Measurements from ENCODE around the gene APLP1. TPM values are rescaled to one million over a fixed set of nuclear protein-coding genes. Genes with fewer than 3 reads are reported as not detected.
A peak's percentile ranks its signal among the peaks of the same experiment; 100 is the strongest.

APLP1 gene
- total RNA-seq (6.2 and 9.0 TPM in 2 replicates), polyA plus RNA-seq (13.0 and 15.1 TPM in 2 replicates), polyA minus RNA-seq (7.5 and 10.7 TPM in 2 replicates), Bru-seq, nascent RNA (percentile 7 among the genes with signal in this experiment), BruChase-seq, experiment 1, labeled RNA remaining after a 6-hour chase (percentile 33 among the genes with signal in this experiment), BruChase-seq, experiment 2, labeled RNA remaining after a 2-hour chase (percentile 27 among the genes with signal in this experiment)
- 9.5 and 11.5 TPM in 2 replicates for polyA plus RNA-seq (2011; cell fraction: cytosol; rRNA removed)
- polyA plus RNA-seq (2011; cell fraction: nucleus; rRNA removed): 12.7 and 14.6 TPM in 2 replicates
- 17.9 and 23.5 TPM in 2 replicates for polyA plus RNA-seq (2012)
- not detected for polyA minus RNA-seq (2011; cell fraction: cytosol; rRNA and poly(A)+ RNA removed)
- 2.3 and 5.0 TPM in 2 replicates for polyA minus RNA-seq (2011; cell fraction: nucleus; rRNA and poly(A)+ RNA removed)
- long read RNA-seq, partial matches to known transcripts: 0 of 17 reads
- long read RNA-seq, other reads (novel, unspliced or antisense): 13 of 17 reads

DNA sequence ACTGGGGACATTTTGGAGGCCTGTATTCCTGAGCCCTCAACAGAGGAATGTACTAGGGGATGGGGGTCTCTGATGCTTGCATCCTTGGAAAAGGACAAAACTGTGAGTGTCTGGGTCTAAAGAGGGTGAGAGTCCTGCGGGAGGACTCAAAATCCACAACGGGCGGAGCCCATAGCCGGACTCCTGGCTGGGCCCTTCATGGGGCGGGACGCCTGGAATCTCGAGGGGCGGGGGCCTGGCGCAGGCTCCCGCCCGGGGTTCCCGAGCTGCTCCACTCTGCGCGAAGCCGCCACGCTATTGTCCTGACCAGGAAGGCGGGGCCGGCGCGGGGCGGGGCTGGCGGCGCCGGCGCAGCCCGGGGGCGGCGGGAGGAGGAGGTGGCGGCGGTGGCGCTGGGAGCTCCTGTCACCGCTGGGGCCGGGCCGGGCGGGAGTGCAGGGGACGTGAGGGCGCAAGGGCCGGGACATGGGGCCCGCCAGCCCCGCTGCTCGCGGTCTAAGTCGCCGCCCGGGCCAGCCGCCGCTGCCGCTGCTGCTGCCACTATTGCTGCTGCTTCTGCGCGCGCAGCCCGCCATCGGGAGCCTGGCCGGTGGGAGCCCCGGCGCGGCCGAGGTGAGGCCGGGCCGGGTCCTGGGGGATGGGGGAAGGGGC, at the start of gene APLP1:
Gene APLP1, plus strand, starts transcription at position 403 of the 651 bp plus-strand sequence. Its CDS starts 63 bp downstream, at position 466.
- TF ChIP-seq FOS (IDR thresholded peaks at IDR 0.05; ENCODE audit: borderline replicate concordance, insufficient read depth, low read length) (no peak), POLR2AphosphoS5 (IDR thresholded peaks at IDR 0.05; ENCODE audit: insufficient read depth, low read depth, low read length) (no peak), POLR2A (IDR thresholded peaks at IDR 0.05; ENCODE audit: low read depth, low read length) (no peak), MYC (IDR thresholded peaks at IDR 0.05; ENCODE audit: low read depth, low read length) (no peak), JUN (IDR thresholded peaks at IDR 0.05; ENCODE audit: borderline replicate concordance, insufficient read depth, insufficient read length, low read depth) (no peak), EZH2 (IDR thresholded peaks at IDR 0.05; ENCODE audit: borderline replicate concordance, low read depth, low read length, severe bottlenecking) (no peak), GATA2 (IDR thresholded peaks at IDR 0.05; ENCODE audit: insufficient read depth, insufficient read length, low read depth, low read length) (no peak)
- TF ChIP-seq, protein P1, sequence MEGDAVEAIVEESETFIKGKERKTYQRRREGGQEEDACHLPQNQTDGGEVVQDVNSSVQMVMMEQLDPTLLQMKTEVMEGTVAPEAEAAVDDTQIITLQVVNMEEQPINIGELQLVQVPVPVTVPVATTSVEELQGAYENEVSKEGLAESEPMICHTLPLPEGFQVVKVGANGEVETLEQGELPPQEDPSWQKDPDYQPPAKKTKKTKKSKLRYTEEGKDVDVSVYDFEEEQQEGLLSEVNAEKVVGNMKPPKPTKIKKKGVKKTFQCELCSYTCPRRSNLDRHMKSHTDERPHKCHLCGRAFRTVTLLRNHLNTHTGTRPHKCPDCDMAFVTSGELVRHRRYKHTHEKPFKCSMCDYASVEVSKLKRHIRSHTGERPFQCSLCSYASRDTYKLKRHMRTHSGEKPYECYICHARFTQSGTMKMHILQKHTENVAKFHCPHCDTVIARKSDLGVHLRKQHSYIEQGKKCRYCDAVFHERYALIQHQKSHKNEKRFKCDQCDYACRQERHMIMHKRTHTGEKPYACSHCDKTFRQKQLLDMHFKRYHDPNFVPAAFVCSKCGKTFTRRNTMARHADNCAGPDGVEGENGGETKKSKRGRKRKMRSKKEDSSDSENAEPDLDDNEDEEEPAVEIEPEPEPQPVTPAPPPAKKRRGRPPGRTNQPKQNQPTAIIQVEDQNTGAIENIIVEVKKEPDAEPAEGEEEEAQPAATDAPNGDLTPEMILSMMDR (IDR thresholded peaks at IDR 0.05; ENCODE audit: extremely low read depth in 1 of 2, insufficient read depth in 1 of 2, low read depth in 1 of 2, low read length in 2 of 2): no peak
- TF ChIP-seq, protein P2, sequence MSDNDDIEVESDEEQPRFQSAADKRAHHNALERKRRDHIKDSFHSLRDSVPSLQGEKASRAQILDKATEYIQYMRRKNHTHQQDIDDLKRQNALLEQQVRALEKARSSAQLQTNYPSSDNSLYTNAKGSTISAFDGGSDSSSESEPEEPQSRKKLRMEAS (IDR thresholded peaks at IDR 0.05; ENCODE audit: insufficient read depth, insufficient read length): no peak
- H3K27ac ChIP-seq (ENCODE audit: insufficient read depth, low read depth, low read length): no peak within 1 kb of the TSS
- no peaks in the 10 kb centered on the region for H4K20me1 ChIP-seq (replicated peaks; ENCODE audit: control insufficient read depth, extremely low read depth, insufficient read depth, low read length)
- BruUV-seq (replicated peaks): no TSS peak
- peaks cover 2 to 7% of the 10 kb centered on the region in 2 experiments for H3K27me3 ChIP-seq (ENCODE audit: control insufficient read depth in 2 of 2, insufficient read depth in 2 of 2, low read length in 2 of 2)
- intact Hi-C loops (cut with micrococcal nuclease) (no loop called here), dilution Hi-C loops (cut with MboI; ENCODE audit: extremely low pct_ligation_motif_present, low sequenced_read_pairs) (no loop called here)
- H3K4me2 ChIP-seq (ENCODE audit: insufficient read depth, low read length): peak within 1 kb of the TSS; percentile 43
- H3K79me2 ChIP-seq (ENCODE audit: control insufficient read depth, insufficient read depth, low read length): no peaks in the 10 kb centered on the region
- DNase-seq (ENCODE audit: low read depth, low spot score): peak; percentile 39
- peak within 1 kb of the TSS in 2 of 3 experiments; percentile 19 to 20 for H3K4me3 ChIP-seq (replicated peaks in 1 of 3; ENCODE audit: insufficient read depth in 1 of 3, low read depth in 1 of 3, low read length in 3 of 3)
- H3K9me3 ChIP-seq (replicated peaks; ENCODE audit: control insufficient read depth, insufficient read depth, low read length): no peaks in the 10 kb centered on the region
- H2AFZ ChIP-seq (ENCODE audit: low read depth, low read length): peak within 1 kb of the TSS; percentile 26
- FAIRE-seq: peak; percentile 48
- ChIA-PET POLR2A (no interaction called here), CTCF (no interaction called here)
- no peak within 1 kb of the TSS for H3K9ac ChIP-seq (replicated peaks; ENCODE audit: extremely low read depth, insufficient read depth, low read length)
- H3K4me1 ChIP-seq (ENCODE audit: control insufficient read depth, extremely low read depth, insufficient read depth, low read length): peaks cover 4% of the 10 kb centered on the region
- no peaks in the 10 kb centered on the region for H3K36me3 ChIP-seq (ENCODE audit: control insufficient read depth in 2 of 2, extremely low read depth in 1 of 2, insufficient read depth in 2 of 2, low read length in 2 of 2)
- no peaks in the 10 kb centered on the region for H3K9me1 ChIP-seq (replicated peaks; ENCODE audit: control insufficient read depth, extremely low read depth, insufficient read depth, low read length)
